ENCODE results near the gene PSMD2.
"Not testable (repeated sequence)": the region's sequence is repeated elsewhere in the genome, so short reads cannot be mapped to it uniquely, and the experiment has no call there.

PSMD2 gene

DNA sequence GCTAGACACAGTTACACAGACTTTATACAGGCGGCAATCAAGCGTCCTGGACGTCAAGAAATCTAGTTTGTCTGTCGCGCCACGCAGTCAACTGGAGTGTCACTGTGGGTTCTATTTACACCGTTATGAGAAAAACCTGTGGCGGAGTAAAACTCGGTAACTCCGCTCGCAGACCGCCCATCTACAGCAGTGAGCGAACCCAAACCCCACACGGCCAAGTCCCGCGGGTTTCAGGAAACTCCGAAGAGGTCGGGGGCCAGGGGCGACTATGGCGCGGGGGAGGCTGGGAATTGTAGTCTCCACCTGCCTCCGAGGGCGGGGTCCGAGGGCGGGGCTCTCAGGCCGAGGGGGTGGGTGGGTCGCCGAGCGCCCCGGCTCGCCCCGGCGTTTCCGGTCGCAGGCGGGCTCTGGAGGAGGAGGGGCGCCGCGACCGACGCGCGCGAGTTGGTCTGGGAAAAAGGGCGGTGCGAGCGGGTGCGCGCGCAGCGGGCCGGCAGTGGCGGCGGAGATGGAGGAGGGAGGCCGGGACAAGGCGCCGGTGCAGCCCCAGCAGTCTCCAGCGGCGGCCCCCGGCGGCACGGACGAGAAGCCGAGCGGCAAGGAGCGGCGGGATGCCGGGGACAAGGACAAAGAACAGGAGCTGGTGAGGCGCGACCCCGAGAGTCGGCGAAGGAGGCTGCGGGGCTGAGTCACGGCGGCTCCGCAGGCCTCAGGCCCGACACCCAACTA, at the start of gene PSMD2:
Gene PSMD2 (plus strand): TSS at position 483 of the 729 bp plus-strand sequence. CDS start 26 bp downstream, at position 509.
- peak; percentile 95 for DNase-seq

DNA sequence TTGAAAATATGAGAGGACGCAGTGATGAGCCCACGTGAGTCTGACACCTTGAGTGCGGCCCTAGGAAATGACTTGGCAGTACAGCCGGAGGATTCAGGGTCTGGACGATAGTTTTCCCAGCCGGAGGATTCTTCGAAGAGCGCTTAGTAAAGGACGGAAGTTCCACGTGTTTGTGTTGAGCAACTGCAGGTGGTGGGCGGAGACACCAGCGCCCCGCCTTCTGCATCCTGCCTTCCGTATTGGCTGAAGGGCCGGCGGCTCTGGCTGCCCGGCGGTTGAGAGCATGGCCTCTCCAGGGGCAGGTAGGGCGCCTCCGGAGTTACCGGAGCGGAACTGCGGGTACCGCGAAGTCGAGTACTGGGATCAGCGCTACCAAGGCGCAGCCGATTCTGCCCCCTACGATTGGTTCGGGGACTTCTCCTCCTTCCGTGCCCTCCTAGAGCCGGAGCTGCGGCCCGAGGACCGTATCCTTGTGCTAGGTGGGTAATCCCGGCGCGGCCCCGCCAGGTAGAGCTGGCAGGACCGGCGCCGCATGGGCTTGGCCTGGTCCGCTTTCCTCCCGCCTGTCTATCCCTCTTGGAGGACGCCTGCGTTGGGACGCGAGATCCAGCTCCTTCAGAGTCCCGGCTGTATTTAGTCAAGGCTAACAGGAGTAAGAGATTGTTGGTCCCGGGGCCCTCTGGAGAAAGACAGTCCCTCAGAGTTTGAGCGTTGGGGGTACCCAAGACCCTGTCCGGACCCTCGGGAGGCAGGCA, 49.5 kb upstream of the PSMD2 start, which contains the start of gene EEF1AKMT4:
Gene EEF1AKMT4 (plus strand): TSS at position 261 of the 755 bp plus-strand sequence. CDS start 23 bp downstream, at position 284.
- DNase-seq: peak; percentile 94

DNA sequence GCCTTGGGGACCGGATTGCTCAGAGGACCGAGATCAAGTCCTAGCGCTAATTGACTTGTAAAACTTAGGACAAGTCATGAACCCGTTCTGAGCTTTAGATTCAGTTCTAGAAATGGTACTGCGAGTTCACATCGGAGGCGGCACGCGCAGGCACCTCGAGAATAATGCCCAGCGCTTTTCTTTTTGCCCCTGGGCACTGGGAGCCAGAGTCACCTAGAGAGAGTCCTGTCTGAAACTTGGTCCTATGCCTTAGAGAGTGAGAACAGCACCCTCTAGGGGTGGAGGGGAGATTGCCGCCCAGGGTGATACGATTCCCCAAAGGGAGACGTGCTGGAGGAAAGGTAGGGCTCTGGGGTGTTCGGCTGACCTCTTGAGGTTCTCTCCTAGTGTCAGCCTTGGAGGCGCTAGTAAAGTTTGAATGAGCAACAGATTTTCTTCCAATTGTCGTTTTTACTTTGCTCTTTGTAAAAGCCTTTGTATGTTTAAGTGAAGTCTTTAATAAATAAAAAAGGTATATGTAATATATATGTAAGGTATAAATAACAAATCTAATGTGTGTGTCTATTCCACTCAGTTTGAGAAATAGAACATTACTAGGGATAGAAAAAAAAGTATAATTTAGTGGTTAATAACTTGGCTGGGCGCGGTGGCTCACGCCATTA, 48.7 kb upstream of the PSMD2 start:
- DNase-seq: peak; percentile 83

DNA sequence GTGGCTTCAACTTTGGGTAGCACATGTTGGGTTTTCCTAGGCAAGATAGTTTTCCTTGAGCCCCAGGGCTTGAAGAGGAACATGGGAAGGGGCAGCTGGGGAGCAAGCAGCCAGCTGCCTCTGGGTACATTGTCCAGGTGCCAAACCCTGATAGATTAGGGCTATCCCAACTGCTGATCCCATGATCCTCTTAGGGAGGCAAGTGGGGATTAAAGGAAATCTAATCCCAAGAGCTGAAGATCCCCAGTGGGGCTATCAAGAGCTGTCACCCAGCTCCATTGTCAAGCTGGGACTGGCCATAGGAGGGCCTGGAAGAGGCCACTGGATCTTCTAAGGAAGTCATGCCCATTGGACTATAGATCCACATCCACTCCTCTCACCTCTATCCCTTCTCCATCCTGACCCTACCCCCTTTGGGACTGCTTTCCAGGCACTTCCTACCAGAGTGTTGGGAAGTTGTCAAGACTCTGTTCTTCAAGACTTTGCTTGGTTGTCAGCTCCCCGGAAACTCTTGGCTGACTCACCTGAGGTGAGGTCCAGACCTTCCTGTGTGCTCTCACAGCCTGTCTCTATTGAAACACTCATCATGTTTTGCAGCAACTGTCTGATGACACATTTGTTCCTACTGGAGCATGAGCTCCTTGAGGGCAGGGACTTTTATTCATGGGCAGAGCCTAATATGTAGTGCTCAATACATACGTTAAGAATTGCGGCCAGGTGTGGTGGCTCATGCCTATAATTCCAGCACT, 43.6 kb upstream of the PSMD2 start:
- no peak for DNase-seq

DNA sequence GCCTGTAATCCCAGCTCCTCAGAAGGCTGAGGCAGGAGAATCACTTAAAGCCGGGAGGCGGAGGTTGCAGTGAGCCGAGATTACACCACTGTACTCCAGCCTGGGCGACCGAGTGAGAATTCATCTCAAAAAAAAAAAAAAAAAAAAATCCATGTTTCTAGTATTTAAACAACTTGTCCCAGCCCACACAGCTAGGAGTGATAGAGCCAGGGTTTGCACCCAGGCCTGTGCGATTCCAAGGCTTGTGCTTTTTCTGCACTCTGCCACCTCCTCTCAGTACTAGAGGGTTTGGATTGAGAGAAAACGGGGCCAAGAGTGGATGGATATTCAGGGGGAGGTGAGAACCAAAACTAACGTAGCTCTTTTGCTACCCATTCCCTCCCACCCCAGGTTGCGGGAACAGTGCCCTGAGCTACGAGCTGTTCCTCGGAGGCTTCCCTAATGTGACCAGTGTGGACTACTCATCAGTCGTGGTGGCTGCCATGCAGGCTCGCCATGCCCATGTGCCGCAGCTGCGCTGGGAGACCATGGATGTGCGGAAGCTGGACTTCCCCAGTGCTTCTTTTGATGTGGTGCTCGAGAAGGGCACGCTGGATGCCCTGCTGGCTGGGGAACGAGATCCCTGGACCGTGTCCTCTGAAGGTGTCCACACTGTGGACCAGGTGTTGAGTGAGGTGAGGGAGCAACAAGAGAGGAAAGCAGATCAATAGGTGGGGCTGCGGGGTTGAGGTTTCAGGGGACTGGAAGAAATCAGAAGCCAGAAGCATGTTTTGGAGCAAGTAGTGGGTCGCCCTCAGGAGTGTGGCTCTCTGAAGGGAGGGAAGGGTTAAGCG, 41.7 kb upstream of the PSMD2 start:
- no peak for DNase-seq

GRCh38 chr3:184258926-184259325, 40.1 kb upstream of the PSMD2 start:
- DNase-seq: no peak

- DNase-seq: no peak
Measured at GRCh38 chr3:184259396-184259877, 39.6 kb upstream of the PSMD2 start.

GRCh38 chr3:184259878-184260723, 38.9 kb upstream of the PSMD2 start:
- no peak for DNase-seq

- DNase-seq: no peak
Measured at GRCh38 chr3:184260724-184261269, 38.2 kb upstream of the PSMD2 start.

DNA sequence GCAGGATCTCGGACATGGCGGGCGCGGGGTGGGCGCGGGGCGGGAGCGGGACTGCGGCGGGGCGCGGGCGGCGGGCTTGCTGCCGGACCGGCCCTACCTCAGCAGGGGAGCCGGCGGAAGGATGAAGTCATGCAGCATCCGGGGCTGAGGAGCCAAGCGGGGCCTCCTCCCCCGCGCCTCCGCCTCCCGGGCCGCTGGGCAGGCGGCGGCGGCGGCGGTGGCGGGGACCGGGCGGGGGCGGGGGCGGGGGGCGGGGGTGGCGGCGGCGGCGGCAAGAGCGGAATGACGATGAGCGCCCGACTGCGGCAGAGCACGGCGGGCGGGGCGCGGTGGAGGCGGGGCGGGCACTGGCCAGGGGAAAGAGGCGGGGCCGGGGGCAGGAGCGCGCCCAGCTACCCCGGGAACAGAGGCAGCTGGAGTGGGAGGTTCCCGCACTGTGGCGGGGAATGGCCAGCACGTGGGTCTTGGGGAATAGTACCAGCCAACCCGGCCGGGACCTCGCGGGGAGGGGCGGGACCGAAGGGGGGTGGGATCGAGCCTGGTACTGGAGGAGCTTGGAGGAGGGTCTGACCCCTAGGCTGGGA, 37.7 kb upstream of the PSMD2 start, which contains the start of gene CAMK2N2:
Gene CAMK2N2 (minus strand): TSS at position 284 of the 584 bp plus-strand sequence. CDS start 268 bp downstream, at position 16.
- DNase-seq: peak; percentile 91

- DNase-seq: peak; percentile 73
Measured at GRCh38 chr3:184261854-184262763, 36.9 kb upstream of the PSMD2 start.

DNA sequence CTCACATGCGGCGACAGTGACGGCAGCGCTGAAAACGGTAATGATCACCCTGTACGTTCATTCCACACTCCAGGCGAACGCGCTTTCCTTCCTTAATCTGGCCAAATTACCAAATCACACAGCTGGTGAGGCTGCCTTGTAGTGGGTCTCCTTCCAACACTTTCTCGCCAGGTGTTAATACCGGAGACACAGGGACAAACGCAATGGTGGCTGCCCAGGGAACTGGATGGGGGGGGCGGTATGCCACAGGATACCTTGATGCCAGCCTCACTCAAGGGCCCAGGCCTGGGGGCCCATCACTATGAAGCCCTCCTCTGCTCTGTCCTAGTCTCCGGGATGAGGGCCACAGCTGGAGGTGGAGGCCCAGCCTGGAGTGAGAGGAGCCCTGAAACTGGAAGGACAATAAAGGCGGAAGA, 36.3 kb upstream of the PSMD2 start:
- no peak for DNase-seq

- not testable (repeated sequence) for DNase-seq
Measured at GRCh38 chr3:184267249-184267648, 31.8 kb upstream of the PSMD2 start.

DNA sequence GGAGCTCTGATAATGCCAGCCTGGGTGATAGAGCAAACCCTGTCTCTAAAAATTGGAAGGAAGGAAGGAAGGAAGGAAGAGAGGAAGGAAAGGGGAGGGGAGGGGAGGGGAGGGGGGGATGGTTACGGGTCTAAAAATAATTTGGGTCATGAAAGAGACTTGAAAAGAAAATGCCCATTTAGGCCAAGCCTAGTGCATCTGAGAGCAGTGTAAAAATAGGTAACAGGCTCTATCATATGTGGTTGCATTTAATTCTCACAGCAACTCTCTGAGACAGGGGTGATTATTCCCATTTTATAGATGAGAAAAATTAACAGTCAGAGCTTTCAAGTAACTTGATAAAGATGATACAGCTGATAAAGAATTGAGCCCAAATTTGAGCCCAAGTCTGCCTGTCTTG, 26.8 kb upstream of the PSMD2 start:
- DNase-seq: no peak

DNA sequence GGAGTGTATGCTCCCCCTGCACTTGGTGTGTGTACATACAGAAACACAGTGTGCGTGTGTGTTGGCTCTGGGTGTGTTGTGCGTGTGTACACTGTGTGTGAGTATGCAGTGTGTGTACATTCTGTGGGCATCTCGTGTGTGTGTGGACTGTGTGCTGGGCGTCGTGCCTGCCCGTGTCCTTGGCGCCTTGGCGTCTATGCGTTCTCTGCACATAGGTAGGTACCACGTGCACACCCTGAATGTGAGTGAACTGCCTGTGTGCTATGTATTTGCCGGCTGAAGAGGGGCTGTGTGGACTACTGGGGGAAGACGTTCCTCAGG, 23.7 kb upstream of the PSMD2 start:
- DNase-seq: no peak

- DNase-seq: no peak
Measured at GRCh38 chr3:184275961-184276910, 22.8 kb upstream of the PSMD2 start, which contains the start of gene ECE2. Gene ECE2 (plus strand): TSS chr3:184276022. CDS start chr3:184276154, 132 bp downstream.

DNA sequence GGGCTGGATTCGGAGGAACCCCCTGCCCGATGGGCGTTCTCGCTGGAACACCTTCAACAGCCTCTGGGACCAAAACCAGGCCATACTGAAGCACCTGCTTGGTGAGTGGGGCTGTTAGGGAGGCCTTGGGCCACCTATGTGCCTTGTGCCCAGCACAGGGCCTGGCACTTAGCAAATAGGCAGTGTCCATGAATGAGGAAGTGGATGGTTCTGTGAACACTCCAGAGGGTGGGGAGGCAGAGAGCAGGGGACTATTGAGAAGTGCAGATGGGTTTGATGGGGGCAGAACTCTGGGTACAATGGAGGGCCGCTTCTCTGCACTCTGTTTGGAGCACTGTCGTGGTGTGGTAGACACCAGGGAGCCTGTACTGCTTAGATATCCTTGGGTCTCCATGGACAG, 21.7 kb upstream of the PSMD2 start:
- no peak for DNase-seq

DNA sequence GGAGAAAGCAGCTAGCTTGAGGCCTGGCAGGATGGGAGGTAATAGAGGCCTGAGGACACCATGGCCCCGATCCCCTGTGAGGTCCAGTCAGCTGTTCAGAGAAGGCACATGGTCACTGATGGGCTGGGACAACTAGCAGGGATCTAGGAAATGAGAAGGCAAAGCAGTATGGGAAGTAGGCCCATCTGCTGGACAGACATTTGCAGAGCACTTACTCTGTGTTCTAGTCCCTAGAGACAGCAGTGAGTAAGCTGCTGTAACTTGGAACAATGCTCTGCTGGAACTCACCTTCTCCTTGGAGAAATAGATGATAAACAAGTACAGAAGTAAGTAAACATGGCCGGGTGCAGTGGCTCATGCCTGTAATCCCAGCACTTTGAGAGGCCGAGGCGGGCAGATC, 16.1 kb upstream of the PSMD2 start:
- DNase-seq: no peak

Measured in NCI-H510A (cell line).